Fibroblast of pulmonary artery (primary cell): Measurements from ENCODE around the gene PPFIBP1.

Experiments used
- DNase-seq: peaks from one replicate; pipeline ENCODE4 v3.0.0-alpha.2; 2010; ENCODE audit warnings: low read depth
- H3K4me3 ChIP-seq: replicated peaks from 2 replicates; pipeline ENCODE4 v1.5.1; 2011; ENCODE audit warnings: low read depth, mild to moderate bottlenecking, control low read depth, low read length, moderate library complexity
- CTCF ChIP-seq: IDR thresholded peaks from 2 replicates; pipeline ENCODE4 v1.5.1; 2011; ENCODE audit warnings: mild to moderate bottlenecking, control low read depth, low read length, inconsistent platforms; ENCODE audit errors: missing control alignments

The PPFIBP1 gene

GRCh38 chr12:27488479-27488878 lies 35.5 kb upstream of the PPFIBP1 start:
- peak; percentile 11 for DNase-seq
- TF ChIP-seq CTCF: peak; percentile 9

GRCh38 chr12:27491226-27491625 lies 32.8 kb upstream of the PPFIBP1 start:
- DNase-seq: no peak
- no peak for TF ChIP-seq CTCF
- no peak overlapping the region for H3K4me3 ChIP-seq

More at GRCh38 chr12:27488479-27488878, 35.5 kb upstream of the PPFIBP1 start:
- H3K4me3 ChIP-seq: no peak overlapping the region

GRCh38 chr12:27493260-27493940 lies 30.6 kb upstream of the PPFIBP1 start:
- no peak for DNase-seq
- no peak for TF ChIP-seq CTCF
- no peak overlapping the region for H3K4me3 ChIP-seq

- no peak for DNase-seq
- no peak overlapping the region for H3K4me3 ChIP-seq
- no peak for TF ChIP-seq CTCF
These were observed 26.6 kb upstream of the PPFIBP1 start for GRCh38 chr12:27497446-27497845.

GRCh38 chr12:27498149-27498548 lies 25.9 kb upstream of the PPFIBP1 start:
- H3K4me3 ChIP-seq: no peak overlapping the region
- TF ChIP-seq CTCF: no peak
- no peak for DNase-seq

GRCh38 chr12:27498761-27499160 lies 25.2 kb upstream of the PPFIBP1 start:
- no peak for TF ChIP-seq CTCF
- no peak for DNase-seq
- no peak overlapping the region for H3K4me3 ChIP-seq

- TF ChIP-seq CTCF: no peak
- no peak overlapping the region for H3K4me3 ChIP-seq
- DNase-seq: no peak
These were observed 24.6 kb upstream of the PPFIBP1 start for GRCh38 chr12:27499377-27499776.
